Endometrial microvascular endothelial cells (primary cell): Measurements from ENCODE around the gene SARNP. TPM values are rescaled to one million over a fixed set of nuclear protein-coding genes. Genes with fewer than 3 reads are reported as not detected.

Source experiments
- in situ Hi-C: cut with HindIII; loops from 2 replicates; pipeline ENCODE4 v1.10.0; 2017; ENCODE audit warnings: low sequenced_read_pairs, low pct_unique_long_range_greater_than_20kb; ENCODE audit errors: inconsistent ontology term
- total RNA-seq: library from RNA; depleted of rRNA; stranded (reverse); fragments of >200 nt; gene quantifications from one replicate; pipeline ENCODE4 v1.2.3, GENCODE V29; 2015; ENCODE audit errors: inconsistent ontology term

The SARNP gene
- total RNA-seq, 1 donor from 2014 or later: 85.2 TPM

DNA sequence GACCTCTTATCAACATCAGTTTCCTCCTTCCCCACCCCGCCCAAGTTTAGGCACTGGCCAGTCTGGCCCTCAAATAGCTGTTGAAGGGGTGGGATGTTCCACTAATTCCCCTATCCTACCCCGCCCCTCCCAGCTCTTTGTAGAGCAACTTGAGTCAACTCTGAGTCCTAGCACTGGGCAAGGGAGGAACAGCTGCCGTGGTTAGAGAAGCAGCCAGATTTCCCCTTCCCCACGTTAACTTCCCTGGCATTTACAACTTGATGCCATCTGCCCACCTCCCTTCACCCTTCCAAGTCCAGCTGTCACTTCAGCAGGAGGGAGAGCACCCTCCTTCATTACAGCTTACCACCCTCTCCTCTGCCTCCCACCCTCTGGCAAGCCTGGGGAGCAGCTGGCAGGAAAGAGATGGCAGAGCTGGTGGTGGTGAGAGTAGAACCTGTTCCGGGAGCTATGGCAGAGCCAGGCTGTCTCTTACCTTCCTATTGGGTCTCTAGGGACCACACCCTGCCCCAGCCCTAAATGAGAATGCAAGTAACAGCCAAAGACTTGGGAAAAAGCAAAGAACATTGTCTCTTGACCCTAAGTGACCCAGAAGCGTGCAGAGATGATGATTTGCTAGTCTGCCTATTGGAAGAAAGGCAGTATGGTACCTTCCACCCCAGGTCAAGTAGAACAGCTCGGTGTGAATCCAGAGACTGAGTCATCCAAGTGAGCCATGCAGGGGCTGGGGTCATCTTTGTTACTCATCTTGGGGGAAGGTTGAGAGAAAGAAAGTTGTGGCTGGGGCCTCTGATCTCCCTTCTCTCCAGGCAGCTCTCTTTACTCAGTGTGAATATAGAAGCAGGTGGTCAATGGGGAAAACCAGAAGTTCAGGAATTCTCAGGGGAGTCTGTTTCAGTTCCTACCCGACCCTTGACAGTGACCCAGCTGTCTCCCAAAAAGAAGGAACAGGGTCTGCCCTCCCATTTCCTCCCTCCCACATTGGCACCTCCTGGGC, 100.2 kb downstream of the SARNP start:
- in situ Hi-C loops: no loop called here

DNA sequence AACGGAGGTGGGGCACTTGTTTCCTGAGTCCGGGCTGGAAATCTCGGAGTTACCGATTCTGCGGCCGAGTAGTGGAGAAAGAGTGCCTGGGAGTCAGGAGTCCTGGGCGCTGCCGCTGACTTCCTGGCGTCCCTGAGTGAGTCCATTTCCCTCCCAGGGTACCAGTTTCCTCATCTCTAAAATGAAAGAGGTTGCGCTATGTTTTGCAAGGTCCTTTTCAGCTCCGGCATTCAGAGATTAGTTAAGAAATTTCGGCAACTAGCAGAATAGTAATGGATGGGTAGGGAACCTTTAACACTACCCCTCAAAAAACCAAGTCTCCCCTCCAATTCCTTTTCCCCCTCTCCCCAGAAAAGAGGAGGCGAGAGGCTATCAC, 101.0 kb downstream of the SARNP start:
- in situ Hi-C loops: no loop called here

DNA sequence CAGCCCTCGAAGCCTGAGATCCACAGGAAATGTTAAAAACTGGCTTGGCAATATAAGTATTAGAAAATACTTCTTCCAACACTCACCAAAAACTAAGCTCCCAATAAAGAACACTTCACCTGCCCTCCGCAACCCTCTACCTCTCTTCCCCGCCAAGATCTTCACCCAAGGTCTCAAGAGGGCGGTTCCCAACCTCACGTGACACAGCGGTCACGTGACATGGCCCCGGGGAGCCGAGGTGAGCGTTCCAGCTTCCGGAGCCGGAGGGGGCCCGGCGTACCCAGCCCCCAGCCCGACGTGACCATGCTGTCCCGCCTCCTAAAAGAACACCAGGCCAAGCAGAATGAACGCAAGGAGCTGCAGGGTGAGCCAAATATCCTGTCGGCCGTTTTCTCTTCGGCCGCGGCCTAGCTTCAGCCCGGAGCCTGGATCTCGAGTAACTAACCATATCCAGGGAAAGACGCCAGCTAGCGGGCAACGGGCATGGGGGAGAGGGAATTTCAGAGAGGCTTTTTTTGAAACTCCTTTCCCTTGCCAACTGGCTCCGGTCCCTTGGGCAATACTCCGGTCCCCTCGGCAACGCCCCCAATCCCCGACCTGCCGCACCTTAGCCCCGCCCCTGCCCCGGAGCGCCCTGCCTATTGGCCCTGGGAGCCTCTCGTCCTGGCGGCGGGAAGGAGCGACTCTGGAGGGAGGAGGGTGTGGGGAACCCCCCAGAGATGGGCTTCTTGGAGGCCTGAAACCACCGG, 101.5 kb downstream of the SARNP start, which contains the start of gene BLOC1S1:
BLOC1S1 (plus strand) TSS at position 214 of the 749 bp plus-strand sequence; CDS start at position 220, 6 bp downstream.
- in situ Hi-C loops: no loop called here

DNA sequence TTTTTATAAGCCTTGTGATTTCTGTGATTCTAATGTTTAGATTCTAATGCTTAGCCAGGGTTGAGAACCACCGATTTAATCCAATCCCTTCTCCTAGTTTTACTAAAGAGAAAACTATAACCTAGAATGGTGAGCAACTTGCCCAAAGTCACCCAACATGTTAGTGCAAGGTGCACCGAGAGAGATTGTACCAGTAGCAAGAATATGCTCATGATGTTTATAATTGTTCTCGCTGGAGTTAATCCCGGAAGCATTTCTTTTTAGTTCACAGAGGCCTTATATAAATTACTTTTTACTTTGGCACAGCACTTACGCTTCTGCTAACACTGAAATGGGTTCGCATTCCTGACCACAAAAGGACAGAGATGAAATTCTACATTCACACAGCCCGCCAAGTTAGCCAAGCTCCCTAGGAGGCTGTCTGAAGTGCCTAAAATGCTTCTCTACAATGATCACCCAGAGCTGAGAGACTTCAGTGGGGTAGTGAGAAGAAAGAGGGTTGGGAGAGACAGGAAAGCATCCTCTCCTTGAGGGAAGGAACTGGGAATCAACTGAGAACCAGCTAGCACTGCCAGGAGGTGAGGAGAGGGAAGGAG, 102.3 kb downstream of the SARNP start:
- in situ Hi-C loops: no loop called here

DNA sequence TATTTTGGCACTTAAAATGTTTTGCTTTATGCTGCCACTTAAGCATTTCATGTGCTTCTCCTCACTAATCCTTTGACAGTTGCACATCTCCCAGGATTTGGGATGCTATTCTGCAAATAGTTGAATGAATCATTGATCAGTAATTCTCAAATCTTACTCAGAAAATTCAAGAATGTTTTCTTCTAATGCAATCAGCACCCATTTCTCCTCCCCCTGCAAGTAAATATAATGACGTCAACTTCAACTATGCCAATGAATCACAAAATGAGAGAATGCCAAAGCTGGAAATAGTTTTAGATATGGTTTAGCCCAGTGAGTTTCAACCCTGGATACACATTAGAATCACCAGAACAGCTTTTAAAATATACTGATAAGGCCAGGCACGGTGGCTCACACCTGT, 103.8 kb downstream of the SARNP start:
- in situ Hi-C loops: no loop called here

DNA sequence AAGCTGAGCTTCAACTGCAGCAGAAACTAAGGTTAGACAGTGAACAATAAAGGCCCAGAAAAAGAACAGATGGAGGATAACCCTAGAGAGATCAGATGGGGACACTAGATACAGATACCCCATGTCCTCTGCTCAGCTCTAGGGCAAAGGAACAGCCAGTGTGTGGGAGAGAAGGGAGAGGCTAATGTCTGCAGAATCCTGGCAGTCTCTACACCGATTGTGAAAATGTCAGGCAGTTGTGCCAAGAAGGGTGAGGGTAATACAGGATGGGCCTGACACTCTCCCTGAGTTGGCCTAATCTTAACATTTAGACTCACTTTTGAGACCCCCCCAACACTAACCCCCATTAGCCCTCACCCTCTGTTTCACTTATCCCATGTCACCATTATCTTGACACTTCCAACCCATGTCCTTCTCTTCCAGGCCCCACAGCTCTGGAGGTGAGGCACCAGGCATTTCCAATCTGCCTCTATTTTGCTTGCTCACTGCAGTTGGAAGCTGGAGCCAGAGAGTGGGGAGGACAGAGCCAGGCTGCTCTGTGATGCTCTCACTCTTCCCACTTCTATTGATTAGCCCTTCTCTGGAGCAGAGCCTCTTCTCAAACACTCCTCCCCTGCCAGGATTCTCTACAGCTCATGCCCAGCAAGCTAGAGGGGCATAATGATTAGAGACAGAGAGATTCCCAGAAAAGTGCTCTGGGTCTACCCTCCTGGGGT, 104.7 kb downstream of the SARNP start:
- in situ Hi-C loops: no loop called here

DNA sequence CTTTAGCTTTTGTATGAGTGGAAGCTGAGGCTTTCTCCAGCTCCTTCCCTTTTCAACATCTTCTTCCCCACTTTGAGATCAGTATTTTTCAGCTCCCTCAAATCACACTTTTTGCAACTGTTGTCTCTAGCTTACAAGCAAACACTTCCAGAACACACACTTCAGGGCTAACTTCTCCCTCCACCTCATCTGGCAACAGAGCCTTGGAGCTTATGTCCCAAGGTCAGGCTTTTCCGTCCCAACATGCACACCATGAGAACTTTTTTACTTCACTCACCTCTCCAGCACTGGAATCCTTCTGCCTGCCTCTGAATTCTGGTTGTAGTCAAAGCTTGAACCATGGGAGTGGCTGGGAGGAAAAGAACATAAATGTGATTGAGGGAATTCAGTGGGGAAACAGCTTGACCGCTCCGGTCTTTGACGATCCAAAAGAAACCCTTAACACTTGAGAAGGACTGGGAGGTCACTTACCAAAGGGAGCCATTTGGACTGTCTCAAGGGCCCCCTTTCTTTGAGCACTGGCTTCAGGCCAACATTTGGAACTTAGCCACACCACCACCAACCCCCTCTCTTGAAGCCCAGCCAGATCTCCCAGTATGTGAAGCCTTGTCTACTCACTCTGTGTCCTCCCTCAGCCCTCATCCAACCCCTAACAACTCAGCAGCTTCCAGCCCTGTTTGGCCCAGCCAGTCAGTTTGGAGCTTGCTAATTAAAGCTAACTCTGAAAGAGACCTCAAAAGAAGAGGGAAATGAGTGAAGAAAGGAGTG, 105.6 kb downstream of the SARNP start:
- in situ Hi-C loops: no loop called here

DNA sequence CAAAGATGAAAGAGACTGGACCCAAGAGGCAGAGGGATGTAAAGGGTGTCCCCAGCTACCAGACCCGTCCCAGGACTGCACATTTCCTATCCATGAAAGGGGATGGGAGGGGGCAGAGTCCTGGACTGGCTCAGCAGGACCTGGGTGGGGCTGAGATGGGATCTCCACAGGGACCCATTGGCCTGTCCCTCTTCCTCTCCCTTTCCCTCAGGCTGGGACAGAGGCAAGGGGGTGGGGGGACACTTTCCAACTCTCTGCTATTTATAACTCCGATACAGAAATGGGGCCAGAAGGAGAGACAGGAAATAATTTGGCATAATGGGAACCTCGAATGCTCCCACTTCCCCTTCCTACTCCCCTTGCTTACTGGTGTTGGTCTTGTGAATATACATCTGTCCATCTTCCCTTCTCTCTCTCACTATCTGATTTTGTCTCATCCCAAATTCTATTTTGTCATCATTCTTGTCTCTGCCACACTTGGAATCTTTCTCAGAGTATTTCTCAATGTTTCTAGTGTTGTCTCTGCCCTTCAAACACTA, 108.8 kb downstream of the SARNP start:
- in situ Hi-C loops: no loop called here

DNA sequence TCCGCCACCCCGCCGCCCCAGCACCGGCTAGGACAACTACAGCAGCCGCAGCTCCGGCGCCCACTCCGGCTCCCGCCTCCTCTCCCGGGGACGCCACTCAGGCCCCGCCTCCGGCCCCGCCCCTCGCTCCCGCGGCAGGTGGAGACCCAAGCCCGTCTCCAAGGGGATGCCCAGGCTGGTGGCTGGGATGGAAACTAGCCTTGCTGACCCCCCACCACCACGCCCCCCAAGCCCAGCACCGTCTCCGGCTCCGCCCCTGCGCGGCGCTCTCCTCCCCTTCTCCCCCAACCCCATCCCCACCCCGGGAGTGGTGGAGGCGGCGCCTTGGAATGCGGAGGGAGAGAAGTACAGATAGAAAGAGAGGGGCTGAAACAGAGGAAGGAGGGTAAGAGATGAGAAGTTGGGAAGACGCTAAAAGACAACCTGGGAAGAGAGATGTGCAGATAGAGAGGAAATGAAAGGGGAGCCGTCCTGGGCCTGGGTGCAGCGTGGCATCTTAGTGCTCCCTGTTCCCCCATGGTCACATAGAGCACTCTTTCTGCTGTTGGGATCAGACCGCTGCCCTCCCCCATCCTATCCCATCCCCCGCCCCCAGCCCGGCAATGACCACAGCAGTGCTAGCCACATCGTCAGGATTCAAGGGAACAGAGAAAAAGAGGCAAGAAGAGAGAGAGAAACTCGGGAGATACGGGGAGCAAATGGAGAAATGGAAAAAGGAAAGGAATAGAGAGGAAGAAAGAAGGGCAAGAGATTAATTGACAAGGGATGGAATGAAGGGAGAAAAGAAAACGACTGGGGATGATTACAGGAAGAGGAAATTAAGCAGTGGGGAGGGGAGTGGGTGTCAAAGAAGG, 109.5 kb downstream of the SARNP start, which contains the start of gene ITGA7:
ITGA7 (minus strand) TSS at position 64 of the 854 bp plus-strand sequence. CDS start 222 bp downstream, outside the sequence.
- in situ Hi-C loops: no loop called here

Other genes with a start within 250 kb of the SARNP start
- gene OR2AP1, start 245.3 kb downstream of the SARNP start, total RNA-seq: not detected
- gene OR10P1, start 180.8 kb downstream of the SARNP start, total RNA-seq: not detected
- gene ITGA7, start 109.8 kb downstream of the SARNP start, total RNA-seq: not detected
- 139 TPM for gene BLOC1S1, start 101.7 kb downstream of the SARNP start, total RNA-seq
- gene RDH5, start 97.3 kb downstream of the SARNP start, total RNA-seq: not detected
- 847 TPM for gene CD63, start 88.7 kb downstream of the SARNP start, total RNA-seq
- gene GDF11, start 74.6 kb downstream of the SARNP start, total RNA-seq: 5.5 TPM
- 44.0 TPM for gene ORMDL2, start 317 bp upstream of the SARNP start, total RNA-seq
- 37.7 TPM for gene DNAJC14, start 11.9 kb upstream of the SARNP start, total RNA-seq
- gene MMP19, start 25.2 kb upstream of the SARNP start, total RNA-seq: 6.0 TPM
- 29.1 TPM for gene PYM1, start 110.2 kb upstream of the SARNP start, total RNA-seq
- 82.4 TPM for gene DGKA, start 113.4 kb upstream of the SARNP start, total RNA-seq
- not detected for gene PMEL, start 148.3 kb upstream of the SARNP start, total RNA-seq
- 61.3 TPM for gene CDK2, start 149.1 kb upstream of the SARNP start, total RNA-seq
- 53.3 TPM for gene RAB5B, start 156.4 kb upstream of the SARNP start, total RNA-seq
- 22.4 TPM for gene SUOX, start 179.6 kb upstream of the SARNP start, total RNA-seq
- gene IKZF4, start 203.3 kb upstream of the SARNP start, total RNA-seq: 1.0 TPM
- 1,767 TPM for gene RPS26, start 224.2 kb upstream of the SARNP start, total RNA-seq